ENCODE measurements around the gene GPHB5.

The GPHB5 gene

DNA sequence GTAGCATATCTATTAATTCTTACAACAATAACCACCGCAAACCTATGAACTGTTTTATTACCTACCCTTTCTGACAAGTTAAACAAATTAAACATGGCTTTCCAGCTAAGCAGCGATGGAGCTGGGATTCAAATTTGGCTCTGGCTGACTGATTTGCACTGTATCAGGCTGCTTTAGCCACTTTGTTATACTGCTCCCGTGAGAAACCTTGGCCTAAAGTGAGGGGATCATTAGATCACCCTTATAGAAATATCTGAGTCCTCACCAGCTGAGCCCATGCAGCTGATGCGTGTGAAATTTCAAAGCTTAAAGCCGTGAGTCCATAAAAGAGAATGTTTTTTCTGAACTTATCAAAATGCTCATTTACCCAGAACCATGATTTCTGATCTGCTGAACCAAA, 8.1 kb upstream of the GPHB5 start:
- no peaks in the 10 kb centered on the region for H3K9me3 ChIP-seq (ENCODE audit: insufficient read depth, low read length, severe bottlenecking)
- TF ChIP-seq, protein P1, sequence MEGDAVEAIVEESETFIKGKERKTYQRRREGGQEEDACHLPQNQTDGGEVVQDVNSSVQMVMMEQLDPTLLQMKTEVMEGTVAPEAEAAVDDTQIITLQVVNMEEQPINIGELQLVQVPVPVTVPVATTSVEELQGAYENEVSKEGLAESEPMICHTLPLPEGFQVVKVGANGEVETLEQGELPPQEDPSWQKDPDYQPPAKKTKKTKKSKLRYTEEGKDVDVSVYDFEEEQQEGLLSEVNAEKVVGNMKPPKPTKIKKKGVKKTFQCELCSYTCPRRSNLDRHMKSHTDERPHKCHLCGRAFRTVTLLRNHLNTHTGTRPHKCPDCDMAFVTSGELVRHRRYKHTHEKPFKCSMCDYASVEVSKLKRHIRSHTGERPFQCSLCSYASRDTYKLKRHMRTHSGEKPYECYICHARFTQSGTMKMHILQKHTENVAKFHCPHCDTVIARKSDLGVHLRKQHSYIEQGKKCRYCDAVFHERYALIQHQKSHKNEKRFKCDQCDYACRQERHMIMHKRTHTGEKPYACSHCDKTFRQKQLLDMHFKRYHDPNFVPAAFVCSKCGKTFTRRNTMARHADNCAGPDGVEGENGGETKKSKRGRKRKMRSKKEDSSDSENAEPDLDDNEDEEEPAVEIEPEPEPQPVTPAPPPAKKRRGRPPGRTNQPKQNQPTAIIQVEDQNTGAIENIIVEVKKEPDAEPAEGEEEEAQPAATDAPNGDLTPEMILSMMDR (IDR thresholded peaks at IDR 0.05; ENCODE audit: borderline replicate concordance, extremely low read depth, low read length, poor library complexity, severe bottlenecking) = no peak
- no peak for TF ChIP-seq EZH2 (IDR thresholded peaks at IDR 0.05; ENCODE audit: borderline replicate concordance, low read depth, low read length, severe bottlenecking)
- H3K4me2 ChIP-seq (ENCODE audit: insufficient read depth, low read length) = no peak overlapping the region
- no peaks in the 10 kb centered on the region for H3K4me1 ChIP-seq (ENCODE audit: insufficient read depth, low read length)
- no peak overlapping the region for H3K27ac ChIP-seq (ENCODE audit: low read length)
- no peaks in the 10 kb centered on the region for H3K79me2 ChIP-seq (ENCODE audit: insufficient read depth, low read length)
- ATAC-seq (ENCODE audit: insufficient read depth, low read depth) = no peak
- H3K27me3 ChIP-seq (ENCODE audit: insufficient read depth, low read length, poor library complexity) = peaks cover 4% of the 10 kb centered on the region
- H3K9ac ChIP-seq (ENCODE audit: low read depth, low read length) = no peak overlapping the region
- no peak for DNase-seq
- H4K20me1 ChIP-seq (ENCODE audit: insufficient read depth, low read length) = no peaks in the 10 kb centered on the region
- no peaks in the 10 kb centered on the region for H3K36me3 ChIP-seq (ENCODE audit: insufficient read depth, low read length)
- no peak overlapping the region for H3K4me3 ChIP-seq (ENCODE audit: low read depth in 1 of 2, low read length in 2 of 2)
- H2AFZ ChIP-seq (ENCODE audit: low read depth, low read length) = no peak overlapping the region

DNA sequence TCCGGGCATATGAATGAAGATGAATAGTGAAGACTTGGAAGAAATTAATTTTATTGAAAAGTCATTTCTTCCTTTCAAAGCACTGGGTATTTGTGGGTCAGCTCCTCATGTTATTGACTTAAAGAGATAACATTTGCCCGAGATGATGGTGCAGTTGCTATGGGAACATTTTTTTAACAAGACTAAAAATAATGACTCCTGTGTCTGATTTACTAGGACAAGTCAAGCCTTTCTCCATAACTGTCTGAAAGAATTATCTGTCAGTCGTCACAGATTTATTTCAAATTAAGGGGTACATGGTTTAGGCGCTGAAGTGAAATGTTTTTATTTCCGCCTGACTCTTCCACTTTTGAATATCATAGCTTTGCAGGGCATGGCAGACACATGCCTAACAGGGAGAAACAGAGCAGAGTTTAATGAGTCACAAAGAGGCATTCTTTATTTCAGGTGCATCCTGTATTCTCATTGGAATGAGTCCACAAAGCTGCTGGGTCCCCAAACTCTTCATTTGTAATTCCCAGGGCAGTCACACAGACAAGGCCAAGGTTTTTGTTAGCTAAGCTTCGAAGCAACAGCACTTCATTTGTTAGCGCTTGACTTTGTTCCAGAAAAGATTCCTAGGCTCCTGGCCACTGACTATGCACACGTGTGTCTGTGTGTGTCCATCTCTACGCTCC, 4.3 kb upstream of the GPHB5 start:
- Histone ChIP-seq H4K20me1 (ENCODE audit: insufficient read depth, low read length) (no peaks in the 10 kb centered on the region), H3K4me3 (ENCODE audit: low read depth in 1 of 2, low read length in 2 of 2) (no peak overlapping the region), H3K4me2 (ENCODE audit: insufficient read depth, low read length) (no peak overlapping the region), H2AFZ (ENCODE audit: low read depth, low read length) (no peak overlapping the region), H3K36me3 (ENCODE audit: insufficient read depth, low read length) (no peaks in the 10 kb centered on the region), H3K79me2 (ENCODE audit: insufficient read depth, low read length) (no peaks in the 10 kb centered on the region), H3K9ac (ENCODE audit: low read depth, low read length) (no peak overlapping the region), H3K27me3 (ENCODE audit: insufficient read depth, low read length, poor library complexity) (no peaks in the 10 kb centered on the region), H3K27ac (ENCODE audit: low read length) (no peak overlapping the region), H3K9me3 (ENCODE audit: insufficient read depth, low read length, severe bottlenecking) (no peaks in the 10 kb centered on the region), H3K4me1 (ENCODE audit: insufficient read depth, low read length) (no peaks in the 10 kb centered on the region)
- no peak for TF ChIP-seq EZH2 (IDR thresholded peaks at IDR 0.05; ENCODE audit: borderline replicate concordance, low read depth, low read length, severe bottlenecking)
- TF ChIP-seq, protein P1 (IDR thresholded peaks at IDR 0.05; ENCODE audit: borderline replicate concordance, extremely low read depth, low read length, poor library complexity, severe bottlenecking) = no peak
- ATAC-seq (ENCODE audit: insufficient read depth, low read depth) = no peak
- no peak for DNase-seq

DNA sequence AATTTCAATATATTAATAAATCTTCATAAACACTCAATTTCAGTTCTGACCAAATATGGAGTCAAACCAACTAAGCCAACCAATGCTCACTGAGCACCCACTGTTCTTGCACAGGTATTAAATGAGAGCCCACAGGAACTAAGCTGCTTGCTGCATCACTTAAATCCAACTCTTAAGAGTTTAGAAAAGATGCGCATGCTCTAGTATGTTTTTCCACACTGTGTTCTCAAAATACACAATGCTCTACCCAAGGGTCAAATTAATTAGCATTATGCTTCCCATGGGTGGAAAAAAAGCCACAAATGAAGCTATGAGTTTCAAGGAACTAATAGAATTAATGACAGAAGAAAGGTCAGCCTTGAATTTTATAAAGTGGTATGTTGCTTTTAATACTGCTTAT, 3.7 kb upstream of the GPHB5 start:
- no peak overlapping the region for H3K9ac ChIP-seq (ENCODE audit: low read depth, low read length)
- no peaks in the 10 kb centered on the region for H3K36me3 ChIP-seq (ENCODE audit: insufficient read depth, low read length)
- H3K4me1 ChIP-seq (ENCODE audit: insufficient read depth, low read length) = no peaks in the 10 kb centered on the region
- TF ChIP-seq, protein P1 (IDR thresholded peaks at IDR 0.05; ENCODE audit: borderline replicate concordance, extremely low read depth, low read length, poor library complexity, severe bottlenecking) = no peak
- TF ChIP-seq EZH2 (IDR thresholded peaks at IDR 0.05; ENCODE audit: borderline replicate concordance, low read depth, low read length, severe bottlenecking) = no peak
- ATAC-seq (ENCODE audit: insufficient read depth, low read depth) (no peak), DNase-seq (no peak)
- no peak overlapping the region for H3K4me2 ChIP-seq (ENCODE audit: insufficient read depth, low read length)
- no peak overlapping the region for H3K4me3 ChIP-seq (ENCODE audit: low read depth in 1 of 2, low read length in 2 of 2)
- no peaks in the 10 kb centered on the region for H4K20me1 ChIP-seq (ENCODE audit: insufficient read depth, low read length)
- H3K27me3 ChIP-seq (ENCODE audit: insufficient read depth, low read length, poor library complexity) = no peaks in the 10 kb centered on the region
- no peaks in the 10 kb centered on the region for H3K9me3 ChIP-seq (ENCODE audit: insufficient read depth, low read length, severe bottlenecking)
- H3K79me2 ChIP-seq (ENCODE audit: insufficient read depth, low read length) = no peaks in the 10 kb centered on the region
- H3K27ac ChIP-seq (ENCODE audit: low read length) = no peak overlapping the region
- H2AFZ ChIP-seq (ENCODE audit: low read depth, low read length) = no peak overlapping the region
